Measurements from ENCODE around the gene FRMD3.

Gene FRMD3

DNA sequence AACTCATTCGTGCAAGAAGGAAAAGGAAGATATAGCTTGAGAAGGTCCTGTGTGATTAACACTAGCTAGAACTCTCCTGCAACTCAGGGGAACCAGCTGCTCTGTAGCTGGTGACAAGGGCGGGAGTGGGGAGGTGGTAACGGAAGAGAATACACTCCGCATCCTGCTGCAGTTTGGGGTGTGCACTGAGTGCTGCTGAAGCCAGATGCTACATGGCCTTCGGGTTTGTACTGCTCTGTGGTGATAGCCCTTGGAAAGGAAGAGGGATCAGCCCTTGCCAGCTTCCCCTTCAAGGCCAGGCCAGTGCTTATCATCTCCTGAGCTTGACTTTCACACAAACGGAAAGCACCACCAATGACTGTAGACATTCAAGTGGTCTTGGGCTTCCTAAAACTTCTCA, 34.3 kb downstream of the FRMD3 start:
- H3K9me3 ChIP-seq (replicated peaks in 1 of 2; ENCODE audit: control insufficient read depth in 2 of 2, insufficient read depth in 1 of 2, low read depth in 1 of 2, low read length in 2 of 2): no peaks in the 10 kb centered on the region
- H3K23ac ChIP-seq (ENCODE audit: low read depth, low read length, poor library complexity): no peak overlapping the region
- no peak overlapping the region for H3K4me2 ChIP-seq (ENCODE audit: insufficient read depth, low read length, poor library complexity, severe bottlenecking)
- no peak overlapping the region for H3K4ac ChIP-seq (ENCODE audit: low read length)
- H3K27me3 ChIP-seq (ENCODE audit: control insufficient read depth in 3 of 3, insufficient read depth in 3 of 3, low read depth in 1 of 3, low read length in 3 of 3): no peaks in the 10 kb centered on the region
- H2BK120ac ChIP-seq (ENCODE audit: low read depth, low read length): no peak overlapping the region
- peaks cover 0 to 4% of the 10 kb centered on the region in 2 donors for H3K4me1 ChIP-seq (ENCODE audit: control insufficient read depth in 2 of 2, insufficient read depth in 1 of 2, low read depth in 1 of 2, low read length in 2 of 2)
- H4K8ac ChIP-seq (ENCODE audit: low read depth, low read length): no peak overlapping the region
- H2BK5ac ChIP-seq (ENCODE audit: low read length): no peak overlapping the region
- no peak overlapping the region for H2BK15ac ChIP-seq (ENCODE audit: low read length)
- H2BK12ac ChIP-seq (ENCODE audit: low read length): no peak overlapping the region
- DNase-seq (ENCODE audit: low spot score): no peak
- H3K9ac ChIP-seq (ENCODE audit: low read depth, low read length, poor library complexity): no peak overlapping the region
- no peak overlapping the region for H3K18ac ChIP-seq (ENCODE audit: low read length)
- H3K36me3 ChIP-seq (replicated peaks in 1 of 2; ENCODE audit: control insufficient read depth in 2 of 2, insufficient read depth in 2 of 2, low read length in 2 of 2): no peaks in the 10 kb centered on the region
- no peaks in the 10 kb centered on the region for H3K79me1 ChIP-seq (ENCODE audit: low read depth, low read length)
- no CpG with 5 or more reads among the region's 6 CpGs for WGBS, 2 donors (ENCODE audit: extremely low coverage in 2 of 2, insufficient read length in 2 of 2, insufficient replicate concordance in 1 of 2)
- H3K14ac ChIP-seq (ENCODE audit: low read length): no peak overlapping the region
- H4K91ac ChIP-seq (ENCODE audit: low read depth, low read length, poor library complexity): no peak overlapping the region
- no peak overlapping the region for H2AFZ ChIP-seq (ENCODE audit: low read length)
- no peak overlapping the region for H3K4me3 ChIP-seq (ENCODE audit: low read length in 2 of 2)
- H2AK5ac ChIP-seq (ENCODE audit: low read depth, low read length): no peak overlapping the region
- no peak overlapping the region for H3K27ac ChIP-seq (replicated peaks; ENCODE audit: low read length)

- no peak overlapping the region for H4K8ac ChIP-seq (ENCODE audit: low read depth, low read length)
- no peak overlapping the region for H2AFZ ChIP-seq (ENCODE audit: low read length)
- H2BK120ac ChIP-seq (ENCODE audit: low read depth, low read length): no peak overlapping the region
- no peak overlapping the region for H3K4me2 ChIP-seq (ENCODE audit: insufficient read depth, low read length, poor library complexity, severe bottlenecking)
- no peak overlapping the region for H3K23ac ChIP-seq (ENCODE audit: low read depth, low read length, poor library complexity)
- no peak overlapping the region for H3K9ac ChIP-seq (ENCODE audit: low read depth, low read length, poor library complexity)
- no peaks in the 10 kb centered on the region for H3K27me3 ChIP-seq (ENCODE audit: control insufficient read depth in 3 of 3, insufficient read depth in 3 of 3, low read depth in 1 of 3, low read length in 3 of 3)
- H4K91ac ChIP-seq (ENCODE audit: low read depth, low read length, poor library complexity): no peak overlapping the region
- no peak overlapping the region for H2BK5ac ChIP-seq (ENCODE audit: low read length)
- H3K79me1 ChIP-seq (ENCODE audit: low read depth, low read length): no peaks in the 10 kb centered on the region
- H2AK5ac ChIP-seq (ENCODE audit: low read depth, low read length): no peak overlapping the region
- no peak overlapping the region for H3K27ac ChIP-seq (replicated peaks; ENCODE audit: low read length)
- no CpG with 5 or more reads among the region's 3 CpGs for WGBS, 2 donors (ENCODE audit: extremely low coverage in 2 of 2, insufficient read length in 2 of 2, insufficient replicate concordance in 1 of 2)
- H3K14ac ChIP-seq (ENCODE audit: low read length): no peak overlapping the region
- H3K36me3 ChIP-seq (replicated peaks in 1 of 2; ENCODE audit: control insufficient read depth in 2 of 2, insufficient read depth in 2 of 2, low read length in 2 of 2): no peaks in the 10 kb centered on the region
- no peak overlapping the region for H3K4me3 ChIP-seq (ENCODE audit: low read length in 2 of 2)
- H3K9me3 ChIP-seq (replicated peaks in 1 of 2; ENCODE audit: control insufficient read depth in 2 of 2, insufficient read depth in 1 of 2, low read depth in 1 of 2, low read length in 2 of 2): no peaks in the 10 kb centered on the region
- no peak overlapping the region for H3K4ac ChIP-seq (ENCODE audit: low read length)
- H2BK12ac ChIP-seq (ENCODE audit: low read length): no peak overlapping the region
- no peak for DNase-seq (ENCODE audit: low spot score)
- peaks cover 0 to 4% of the 10 kb centered on the region in 2 donors for H3K4me1 ChIP-seq (ENCODE audit: control insufficient read depth in 2 of 2, insufficient read depth in 1 of 2, low read depth in 1 of 2, low read length in 2 of 2)
- H3K18ac ChIP-seq (ENCODE audit: low read length): no peak overlapping the region
- H2BK15ac ChIP-seq (ENCODE audit: low read length): no peak overlapping the region
Observed at GRCh38 chr9:83501565-83501964, 36.6 kb downstream of the FRMD3 start.

- WGBS, 2 donors (ENCODE audit: extremely low coverage in 2 of 2, insufficient read length in 2 of 2, insufficient replicate concordance in 1 of 2): no CpG with 5 or more reads among the region's 3 CpGs
Observed at GRCh38 chr9:83497441-83497840, 40.8 kb downstream of the FRMD3 start.

DNA sequence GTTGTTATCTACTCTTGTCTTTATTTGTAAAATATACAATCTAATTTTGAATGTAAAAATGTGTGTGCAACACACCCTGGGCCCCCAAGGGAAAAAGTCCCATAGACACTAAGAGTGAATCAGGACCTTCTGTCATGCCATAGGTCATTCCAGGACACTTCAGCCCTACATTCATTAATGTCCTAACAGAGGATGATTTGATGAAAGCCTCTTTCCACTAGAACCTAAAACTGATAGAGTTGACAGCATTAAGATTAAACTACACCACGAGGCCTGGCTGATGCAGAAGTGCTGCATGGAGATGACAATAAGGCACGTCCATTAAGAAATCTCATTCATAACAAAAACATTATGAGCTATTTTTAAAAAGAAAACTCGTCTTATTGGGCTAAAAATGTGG, 46.2 kb downstream of the FRMD3 start:
- H3K23ac ChIP-seq (ENCODE audit: low read depth, low read length, poor library complexity): no peak overlapping the region
- H3K4ac ChIP-seq (ENCODE audit: low read length): no peak overlapping the region
- no peaks in the 10 kb centered on the region for H3K36me3 ChIP-seq (replicated peaks in 1 of 2; ENCODE audit: control insufficient read depth in 2 of 2, insufficient read depth in 2 of 2, low read length in 2 of 2)
- no peaks in the 10 kb centered on the region for H3K27me3 ChIP-seq (ENCODE audit: control insufficient read depth in 3 of 3, insufficient read depth in 3 of 3, low read depth in 1 of 3, low read length in 3 of 3)
- H3K9me3 ChIP-seq (replicated peaks in 1 of 2; ENCODE audit: control insufficient read depth in 2 of 2, insufficient read depth in 1 of 2, low read depth in 1 of 2, low read length in 2 of 2): no peaks in the 10 kb centered on the region
- no peak overlapping the region for H3K4me3 ChIP-seq (ENCODE audit: low read length in 2 of 2)
- H2AK5ac ChIP-seq (ENCODE audit: low read depth, low read length): no peak overlapping the region
- no peak overlapping the region for H3K4me2 ChIP-seq (ENCODE audit: insufficient read depth, low read length, poor library complexity, severe bottlenecking)
- H3K27ac ChIP-seq (replicated peaks; ENCODE audit: low read length): no peak overlapping the region
- H2BK15ac ChIP-seq (ENCODE audit: low read length): no peak overlapping the region
- H2AFZ ChIP-seq (ENCODE audit: low read length): no peak overlapping the region
- DNase-seq (ENCODE audit: low spot score): no peak
- peaks cover 0 to 5% of the 10 kb centered on the region in 2 donors for H3K4me1 ChIP-seq (ENCODE audit: control insufficient read depth in 2 of 2, insufficient read depth in 1 of 2, low read depth in 1 of 2, low read length in 2 of 2)
- no peak overlapping the region for H4K8ac ChIP-seq (ENCODE audit: low read depth, low read length)
- no peaks in the 10 kb centered on the region for H3K79me1 ChIP-seq (ENCODE audit: low read depth, low read length)
- H2BK120ac ChIP-seq (ENCODE audit: low read depth, low read length): no peak overlapping the region
- WGBS, 2 donors (ENCODE audit: extremely low coverage in 2 of 2, insufficient read length in 2 of 2, insufficient replicate concordance in 1 of 2): no CpG with 5 or more reads among the region's 3 CpGs
- H2BK12ac ChIP-seq (ENCODE audit: low read length): no peak overlapping the region
- no peak overlapping the region for H3K14ac ChIP-seq (ENCODE audit: low read length)
- no peak overlapping the region for H3K18ac ChIP-seq (ENCODE audit: low read length)
- no peak overlapping the region for H2BK5ac ChIP-seq (ENCODE audit: low read length)
- no peak overlapping the region for H3K9ac ChIP-seq (ENCODE audit: low read depth, low read length, poor library complexity)
- H4K91ac ChIP-seq (ENCODE audit: low read depth, low read length, poor library complexity): no peak overlapping the region

More at GRCh38 chr9:83497441-83497840, 40.8 kb downstream of the FRMD3 start:
- H3K9ac ChIP-seq (ENCODE audit: low read depth, low read length, poor library complexity): no peak overlapping the region
- H2AK5ac ChIP-seq (ENCODE audit: low read depth, low read length): no peak overlapping the region
- H3K23ac ChIP-seq (ENCODE audit: low read depth, low read length, poor library complexity): no peak overlapping the region
- no peak overlapping the region for H2BK12ac ChIP-seq (ENCODE audit: low read length)
- no peak overlapping the region for H3K14ac ChIP-seq (ENCODE audit: low read length)
- no peak overlapping the region for H2AFZ ChIP-seq (ENCODE audit: low read length)
- H3K36me3 ChIP-seq (replicated peaks in 1 of 2; ENCODE audit: control insufficient read depth in 2 of 2, insufficient read depth in 2 of 2, low read length in 2 of 2): no peaks in the 10 kb centered on the region
- no peaks in the 10 kb centered on the region for H3K27me3 ChIP-seq (ENCODE audit: control insufficient read depth in 3 of 3, insufficient read depth in 3 of 3, low read depth in 1 of 3, low read length in 3 of 3)
- no peak overlapping the region for H3K27ac ChIP-seq (replicated peaks; ENCODE audit: low read length)
- peaks cover 0 to 6% of the 10 kb centered on the region in 2 donors for H3K4me1 ChIP-seq (ENCODE audit: control insufficient read depth in 2 of 2, insufficient read depth in 1 of 2, low read depth in 1 of 2, low read length in 2 of 2)
- no peaks in the 10 kb centered on the region for H3K79me1 ChIP-seq (ENCODE audit: low read depth, low read length)
- no peak overlapping the region for H4K91ac ChIP-seq (ENCODE audit: low read depth, low read length, poor library complexity)
- no peak overlapping the region for H3K4me2 ChIP-seq (ENCODE audit: insufficient read depth, low read length, poor library complexity, severe bottlenecking)
- no peak overlapping the region for H3K4me3 ChIP-seq (ENCODE audit: low read length in 2 of 2)
- H3K4ac ChIP-seq (ENCODE audit: low read length): no peak overlapping the region
- no peak overlapping the region for H2BK15ac ChIP-seq (ENCODE audit: low read length)
- no peak overlapping the region for H4K8ac ChIP-seq (ENCODE audit: low read depth, low read length)
- DNase-seq (ENCODE audit: low spot score): no peak
- no peak overlapping the region for H2BK120ac ChIP-seq (ENCODE audit: low read depth, low read length)
- H3K9me3 ChIP-seq (replicated peaks in 1 of 2; ENCODE audit: control insufficient read depth in 2 of 2, insufficient read depth in 1 of 2, low read depth in 1 of 2, low read length in 2 of 2): no peaks in the 10 kb centered on the region
- H3K18ac ChIP-seq (ENCODE audit: low read length): no peak overlapping the region
- H2BK5ac ChIP-seq (ENCODE audit: low read length): no peak overlapping the region

Measured in neuronal stem cell (in vitro differentiated cells).